ENCODE data around the gene ANKS1B. TPM values are rescaled to one million over a fixed set of nuclear protein-coding genes. Genes with fewer than 3 reads are reported as not detected.

ANKS1B gene
- total and polyA plus RNA-seq, 2 of the 4 experiments (the other 2 are of a cell fraction) = 0.17 to 0.18 TPM

DNA sequence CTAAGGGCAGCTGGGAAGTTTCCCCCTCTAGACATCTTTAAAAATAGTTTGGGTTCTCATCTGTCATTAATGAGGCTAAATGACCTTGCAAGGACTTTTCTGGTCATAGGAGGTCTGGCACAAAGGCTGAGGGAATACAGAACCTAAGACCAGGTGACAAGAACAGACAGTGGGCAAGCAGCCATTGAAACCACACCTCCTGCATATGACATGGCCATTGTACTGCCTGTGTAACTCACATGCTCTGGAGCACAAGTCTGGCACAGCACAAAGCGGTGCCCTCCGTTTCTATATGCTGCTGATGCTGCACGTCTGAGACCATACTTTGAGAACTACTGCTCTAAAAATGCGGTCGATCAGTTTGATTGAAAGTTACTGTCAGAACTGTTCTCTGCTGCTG lies 1196.3 kb downstream of the ANKS1B start:
- Histone ChIP-seq H3K9me1 (ENCODE audit: insufficient read depth, low read length) (no peaks in the 10 kb centered on the region), H3K23ac (ENCODE audit: low read depth, low read length) (no peak overlapping the region), H3K4me2 (ENCODE audit: low read depth, low read length) (no peak overlapping the region), H3K56ac (ENCODE audit: extremely low read depth, insufficient read depth, low read length) (no peak overlapping the region), H2BK120ac (ENCODE audit: low read depth, low read length) (no peak overlapping the region), H3K4ac (ENCODE audit: low read depth, low read length) (no peak overlapping the region), H3K4me3 (ENCODE audit: insufficient read depth, low read depth, low read length) (no peak overlapping the region), H2AK9ac (replicated peaks; ENCODE audit: low read depth, low read length, poor library complexity) (no peak overlapping the region), H3K18ac (ENCODE audit: low read depth, low read length) (no peak overlapping the region), H4K8ac (ENCODE audit: low read depth in 2 of 2, low read length in 2 of 2) (no peak overlapping the region), H2BK5ac (ENCODE audit: low read depth, low read length, poor library complexity, severe bottlenecking) (no peak overlapping the region), H2BK20ac (ENCODE audit: low read depth, low read length) (no peak overlapping the region), H3K9ac (ENCODE audit: low read depth, low read length) (no peak overlapping the region), H3K9me3 (ENCODE audit: control insufficient read depth, insufficient read depth, low read length) (no peaks in the 10 kb centered on the region), H3K14ac (replicated peaks; ENCODE audit: low read depth, low read length) (no peak overlapping the region), H3K36me3 (ENCODE audit: control insufficient read depth, insufficient read depth, low read length) (no peaks in the 10 kb centered on the region), H3K4me1 (ENCODE audit: control insufficient read depth, insufficient read depth, low read length) (no peaks in the 10 kb centered on the region), H2AFZ (replicated peaks; ENCODE audit: low read length, poor library complexity) (no peak overlapping the region), H4K20me1 (ENCODE audit: insufficient read depth, low read length) (no peaks in the 10 kb centered on the region), H3K79me1 (ENCODE audit: low read depth in 1 of 2, low read length in 2 of 2) (no peaks in the 10 kb centered on the region), H4K5ac (ENCODE audit: low read depth, low read length) (no peak overlapping the region), H2AK5ac (ENCODE audit: low read depth, low read length) (no peak overlapping the region), H2BK15ac (ENCODE audit: low read depth, low read length) (no peak overlapping the region), H3K27ac (ENCODE audit: insufficient read depth, low read length) (no peak overlapping the region), H4K91ac (ENCODE audit: insufficient read depth, low read depth, low read length) (no peak overlapping the region), H3K27me3 (ENCODE audit: control insufficient read depth, insufficient read depth, low read length) (peaks cover 4% of the 10 kb centered on the region; the same call in 1 of the 2 replicates)
- ATAC-seq (ENCODE audit: low read depth) (no peak), DNase-seq (no peak)
- WGBS, 2 experiments (ENCODE audit: extremely low coverage in 2 of 2, insufficient read length in 1 of 2) = 64% methylated on average over 2 of the region's 5 CpGs; no CpG with 5 or more reads in 1 of the 2 experiments
- in situ Hi-C loops (cut with MboI; ENCODE audit: low sequenced_read_pairs) (no loop called here), dilution Hi-C loops (cut with HindIII; ENCODE audit: low sequenced_read_pairs, unreplicated experiment) (no loop called here), intact Hi-C loops (cut with micrococcal nuclease) (no loop called here)
- TF ChIP-seq MAZ (IDR thresholded peaks at IDR 0.05; ENCODE audit: borderline replicate concordance, low read depth, low read length) = no peak
- TF ChIP-seq, protein P1, sequence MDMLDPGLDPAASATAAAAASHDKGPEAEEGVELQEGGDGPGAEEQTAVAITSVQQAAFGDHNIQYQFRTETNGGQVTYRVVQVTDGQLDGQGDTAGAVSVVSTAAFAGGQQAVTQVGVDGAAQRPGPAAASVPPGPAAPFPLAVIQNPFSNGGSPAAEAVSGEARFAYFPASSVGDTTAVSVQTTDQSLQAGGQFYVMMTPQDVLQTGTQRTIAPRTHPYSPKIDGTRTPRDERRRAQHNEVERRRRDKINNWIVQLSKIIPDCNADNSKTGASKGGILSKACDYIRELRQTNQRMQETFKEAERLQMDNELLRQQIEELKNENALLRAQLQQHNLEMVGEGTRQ (IDR thresholded peaks at IDR 0.05; ENCODE audit: low read depth, low read length) = no peak
- TF ChIP-seq SMC3 (IDR thresholded peaks at IDR 0.05; ENCODE audit: low read depth, low read length) = no peak
- BruUV-seq (replicated peaks) = no TSS peak
- CTCF ChIA-PET = no interaction called here
- POLR2A ChIA-PET (ENCODE audit: unreplicated experiment) = no interaction called here

All from IMR-90 (cell line).